Epithelial cell of esophagus (primary cell): ENCODE results near the gene PHLDA3.

Experiments used
- DNase-seq: peaks from one replicate; pipeline ENCODE4 v3.0.0; 2010; ENCODE audit warnings: low read depth
- H3K4me3 ChIP-seq: 2 replicates; pipeline ENCODE4 v1.5.1; 2011; ENCODE audit warnings: mild to moderate bottlenecking, low read length, control low read depth
- CTCF ChIP-seq: IDR thresholded peaks from 2 replicates; pipeline ENCODE4 v1.5.1; 2011; ENCODE audit warnings: low read depth, mild to moderate bottlenecking, low read length, control low read depth, inconsistent platforms; ENCODE audit not compliant: insufficient read depth; ENCODE audit errors: missing control alignments

The PHLDA3 gene

GRCh38 chr1:201485184-201485774, 16.3 kb upstream of the PHLDA3 start:
- H3K4me3 ChIP-seq, result no peak overlapping the region
- DNase-seq, result no peak
- no peak for TF ChIP-seq CTCF

GRCh38 chr1:201483373-201483949, 14.5 kb upstream of the PHLDA3 start:
- no peak for TF ChIP-seq CTCF
- no peak overlapping the region for H3K4me3 ChIP-seq
- no peak for DNase-seq

- no peak for TF ChIP-seq CTCF
Measured at GRCh38 chr1:201482755-201483154, 13.8 kb upstream of the PHLDA3 start.

GRCh38 chr1:201481761-201482493, 12.9 kb upstream of the PHLDA3 start:
- peak overlapping the region; percentile 37 for H3K4me3 ChIP-seq
- peak; percentile 84 for TF ChIP-seq CTCF
- peak; percentile 85 for DNase-seq

More at GRCh38 chr1:201482755-201483154, 13.8 kb upstream of the PHLDA3 start:
- no peak overlapping the region for H3K4me3 ChIP-seq
- no peak for DNase-seq

GRCh38 chr1:201481004-201481380, 12.0 kb upstream of the PHLDA3 start:
- TF ChIP-seq CTCF, result no peak
- H3K4me3 ChIP-seq, result peak overlapping the region; percentile 37
- DNase-seq, result no peak

- TF ChIP-seq CTCF, result no peak
- DNase-seq, result peak; percentile 100
- H3K4me3 ChIP-seq, result peak overlapping the region; percentile 37
Measured at GRCh38 chr1:201480231-201481003, 11.4 kb upstream of the PHLDA3 start.
